H9 (cell line): ENCODE results near the gene CD248. TPM values are rescaled to one million over a fixed set of nuclear protein-coding genes. Genes with fewer than 3 reads are reported as not detected.

Experiments
- DNase-seq: peaks from one replicate; pipeline ENCODE4 v3.0.0-alpha.2; 2017
- H2AFZ ChIP-seq: one replicate; pipeline ENCODE4 v1.6.1; 2013; ENCODE audit warnings: mild to moderate bottlenecking, low read length, control low read depth, moderate library complexity
- H2AK5ac ChIP-seq: 2 replicates; pipeline ENCODE4 v1.6.1; 2013; ENCODE audit warnings: low read length, control low read depth, mixed read lengths; ENCODE audit not compliant: insufficient read length
- H2BK120ac ChIP-seq: one replicate; pipeline ENCODE4 v1.6.1; 2013; ENCODE audit warnings: low read depth, mild to moderate bottlenecking, low read length, control low read depth, inconsistent platforms; ENCODE audit not compliant: poor library complexity, severe bottlenecking
- H2BK12ac ChIP-seq: 2 replicates; pipeline ENCODE4 v1.6.1; 2013; ENCODE audit warnings: low read length, control low read depth, mixed read lengths, low read depth; ENCODE audit not compliant: insufficient read length
- H2BK15ac ChIP-seq: 2 replicates; pipeline ENCODE4 v1.6.1; 2013; ENCODE audit warnings: low read depth, low read length, control low read depth
- H2BK20ac ChIP-seq: one replicate; pipeline ENCODE4 v1.6.1; 2013; ENCODE audit warnings: low read depth, mild to moderate bottlenecking, low read length, control low read depth, inconsistent platforms; ENCODE audit not compliant: poor library complexity, severe bottlenecking
- H2BK5ac ChIP-seq: 2 replicates; pipeline ENCODE4 v1.6.1; 2013; ENCODE audit warnings: low read length, control low read depth, mixed read lengths; ENCODE audit not compliant: insufficient read length
- H3K14ac ChIP-seq: 2 replicates; pipeline ENCODE4 v1.6.1; 2013; ENCODE audit warnings: low read length, control low read depth; ENCODE audit not compliant: insufficient read depth
- H3K18ac ChIP-seq: 2 replicates; pipeline ENCODE4 v1.6.1; 2013; ENCODE audit warnings: low read depth, mild to moderate bottlenecking, mixed read lengths, low read length, control low read depth; ENCODE audit not compliant: insufficient read length
- H3K23ac ChIP-seq: 2 replicates; pipeline ENCODE4 v1.6.1; 2013; ENCODE audit warnings: low read length, control low read depth, mixed read lengths, low read depth; ENCODE audit not compliant: insufficient read length
- H3K23me2 ChIP-seq: 2 replicates; pipeline ENCODE4 v1.6.1; 2013; ENCODE audit warnings: low read depth, mild to moderate bottlenecking, mixed read lengths, low read length, control low read depth; ENCODE audit not compliant: insufficient read length, poor library complexity, severe bottlenecking
- H3K27ac ChIP-seq: 2 replicates; pipeline ENCODE4 v1.5.1; 2013; ENCODE audit warnings: low read length, control low read depth, mixed read lengths, low read depth; ENCODE audit not compliant: insufficient read length
- H3K27me3 ChIP-seq: 2 replicates; pipeline ENCODE4 v1.6.1; 2013; ENCODE audit warnings: low read length, control low read depth, inconsistent platforms; ENCODE audit not compliant: insufficient read depth
- H3K4ac ChIP-seq: 2 replicates; pipeline ENCODE4 v1.6.1; 2013; ENCODE audit warnings: low read depth, mild to moderate bottlenecking, control low read depth, inconsistent platforms, low read length, moderate library complexity
- H3K4me1 ChIP-seq: 2 replicates; pipeline ENCODE4 v1.6.1; 2013; ENCODE audit warnings: low read length, control low read depth, inconsistent platforms; ENCODE audit not compliant: insufficient read depth
- H3K4me2 ChIP-seq: 2 replicates; pipeline ENCODE4 v1.6.1; 2013; ENCODE audit warnings: low read length, control low read depth, mixed read lengths; ENCODE audit not compliant: insufficient read length, insufficient read depth
- H3K56ac ChIP-seq: 2 replicates; pipeline ENCODE4 v1.6.1; 2013; ENCODE audit warnings: low read depth, mild to moderate bottlenecking, mixed read lengths, low read length, control low read depth; ENCODE audit not compliant: insufficient read length
- H3K79me1 ChIP-seq: 2 replicates; pipeline ENCODE4 v1.6.1; 2013; ENCODE audit warnings: low read depth, mild to moderate bottlenecking, moderate library complexity, low read length, control low read depth, inconsistent platforms; ENCODE audit not compliant: insufficient read depth, poor library complexity, severe bottlenecking
- H3K79me2 ChIP-seq: 2 replicates; pipeline ENCODE4 v1.6.1; 2013; ENCODE audit warnings: low read length, control low read depth, inconsistent platforms; ENCODE audit not compliant: insufficient read depth
- H3K9ac ChIP-seq: 2 replicates; pipeline ENCODE4 v1.6.1; 2013; ENCODE audit warnings: low read length, control low read depth, mixed read lengths; ENCODE audit not compliant: insufficient read length; ENCODE audit errors: extremely low read depth
- H3K9me3 ChIP-seq: one replicate; pipeline ENCODE4 v1.6.1; 2013; ENCODE audit warnings: low read depth, low read length, inconsistent platforms; ENCODE audit not compliant: control insufficient read depth
- H3T11ph ChIP-seq: one replicate; pipeline ENCODE4 v1.6.1; 2013; ENCODE audit warnings: mild to moderate bottlenecking, low read length, control low read depth, inconsistent platforms
- H4K20me1 ChIP-seq: one replicate; pipeline ENCODE4 v1.6.1; 2013; ENCODE audit not compliant: control insufficient read depth, insufficient read length, insufficient read depth
- H4K5ac ChIP-seq: 2 replicates; pipeline ENCODE4 v1.6.1; 2013; ENCODE audit warnings: low read depth, mild to moderate bottlenecking, mixed read lengths, low read length, control low read depth; ENCODE audit not compliant: insufficient read length
- H4K8ac ChIP-seq: replicated peaks from 2 replicates; pipeline ENCODE4 v1.6.1; 2013; ENCODE audit warnings: low read length, control low read depth, mixed read lengths, low read depth; ENCODE audit not compliant: insufficient read length
- H4K91ac ChIP-seq: 2 replicates; pipeline ENCODE4 v1.6.1; 2013; ENCODE audit warnings: low read depth, mild to moderate bottlenecking, moderate library complexity, mixed read lengths, low read length, control low read depth; ENCODE audit not compliant: insufficient read length
- H3K27ac Mint-ChIP-seq, 3 experiments: 2 replicates in 2 of 3; 3 replicates in 1 of 3; pipeline ENCODE4 v1.8.0; 2020 to 2021; ENCODE audit warnings: mixed read lengths in 3 of 3, mild to moderate bottlenecking in 1 of 3, moderate library complexity in 1 of 3
- H3K27me3 Mint-ChIP-seq: 2 replicates; pipeline ENCODE4 v1.8.0; 2021; ENCODE audit warnings: low read depth, mild to moderate bottlenecking, moderate library complexity, mixed read lengths
- H3K36me3 Mint-ChIP-seq, 3 experiments: 2 replicates in 2 of 3; 3 replicates in 1 of 3; pipeline ENCODE4 v1.8.0; 2020 to 2021; ENCODE audit warnings: low read depth in 3 of 3, mixed read lengths in 3 of 3; ENCODE audit not compliant: insufficient read depth in 1 of 3
- H3K4me1 Mint-ChIP-seq, 2 experiments: 2 replicates each; pipeline ENCODE4 v1.8.0; 2020; ENCODE audit warnings: mixed read lengths in 2 of 2
- H3K4me3 Mint-ChIP-seq, 2 experiments: 2 replicates in 1 of 2; 3 replicates in 1 of 2; pipeline ENCODE4 v1.8.0; 2020 to 2021; ENCODE audit warnings: mild to moderate bottlenecking in 2 of 2, mixed read lengths in 2 of 2, moderate library complexity in 1 of 2
- H3K9me3 Mint-ChIP-seq, 2 experiments: 2 replicates in 1 of 2; 3 replicates in 1 of 2; pipeline ENCODE4 v1.8.0; 2020; ENCODE audit warnings: mild to moderate bottlenecking in 2 of 2, mixed read lengths in 2 of 2, moderate library complexity in 1 of 2
- CTCF ChIP-seq: fragments of 200-600 bp; sonication (generic); conservative IDR thresholded peaks from 3 replicates; pipeline ENCODE4 v1.8.0; 2021; ENCODE audit warnings: antibody characterized with exemption, mild to moderate bottlenecking
- WGBS: extraction: QIAGEN DNeasy Blood & Tissue Kit; methylation state at CpG from one replicate; pipeline ENCODE4 v1.1.7; 2013; ENCODE audit warnings: missing lambda C conversion rate, low lambda C conversion rate, mixed read lengths; ENCODE audit not compliant: insufficient read length; ENCODE audit errors: extremely low coverage; 5-methylcytosine and 5-hydroxymethylcytosine counted together
- total RNA-seq: library from RNA; stranded (reverse); gene quantifications from 2 replicates; pipeline ENCODE4 v1.2.1, GENCODE V29; 2021

The CD248 gene
- total RNA-seq, 1 experiment from 2014 or later: 1.5 TPM

GRCh38 chr11:66286699-66287098, 30.1 kb downstream of the CD248 start:
- peaks cover 22% of the 10 kb centered on the region for H3K27me3 Mint-ChIP-seq
- peaks cover 20 to 29% of the 10 kb centered on the region in 2 experiments for H3K4me1 Mint-ChIP-seq
- H3K9me3 ChIP-seq: no peaks in the 10 kb centered on the region

More at GRCh38 chr11:66286699-66287098, 30.1 kb downstream of the CD248 start:
- Histone ChIP-seq H3K14ac (no peak overlapping the region), H3K4ac (no peak overlapping the region), H3K23me2 (peaks cover 8% of the 10 kb centered on the region), H4K91ac (no peak overlapping the region), H2BK15ac (no peak overlapping the region), H3K79me2 (peaks cover 1% of the 10 kb centered on the region; the same call in 1 of the 2 replicates), H2BK12ac (no peak overlapping the region), H3T11ph (no peak overlapping the region), H2BK120ac (no peak overlapping the region), H3K4me2 (no peak overlapping the region), H3K27ac (no peak overlapping the region), H4K20me1 (no peaks in the 10 kb centered on the region), H2BK5ac (no peak overlapping the region), H4K5ac (no peak overlapping the region), H4K8ac (no peak overlapping the region), H3K4me1 (peaks cover 6% of the 10 kb centered on the region), H3K23ac (no peak overlapping the region), H3K56ac (no peak overlapping the region), H3K18ac (no peak overlapping the region), H3K79me1 (no peaks in the 10 kb centered on the region), H2BK20ac (no peak overlapping the region), H3K9ac (no peak overlapping the region), H2AK5ac (no peak overlapping the region), H2AFZ (no peak overlapping the region), H3K27me3 (peaks cover 8% of the 10 kb centered on the region; the same call in 1 of the 2 replicates)
- Mint-ChIP-seq H3K27ac (no peak overlapping the region; a peak in 1 of 7 replicates), H3K9me3 (no peaks in the 10 kb centered on the region; a peak in 1 of 5 replicates), H3K36me3 (peaks cover 0 to 9% (median 6%) of the 10 kb centered on the region in 3 experiments; a peak in 5 of 7 replicates), H3K4me3 (peak overlapping the region; percentile 17 to 19; a peak in 2 of 5 replicates)
- TF ChIP-seq CTCF: no peak
- no CpG with 5 or more reads among the region's 5 CpGs for WGBS
- no peak for DNase-seq
